Measurements from ENCODE around the gene IER2.
"Not testable (repeated sequence)": the region's sequence is repeated elsewhere in the genome, so short reads cannot be mapped to it uniquely, and the experiment has no call there.

Gene IER2

DNA sequence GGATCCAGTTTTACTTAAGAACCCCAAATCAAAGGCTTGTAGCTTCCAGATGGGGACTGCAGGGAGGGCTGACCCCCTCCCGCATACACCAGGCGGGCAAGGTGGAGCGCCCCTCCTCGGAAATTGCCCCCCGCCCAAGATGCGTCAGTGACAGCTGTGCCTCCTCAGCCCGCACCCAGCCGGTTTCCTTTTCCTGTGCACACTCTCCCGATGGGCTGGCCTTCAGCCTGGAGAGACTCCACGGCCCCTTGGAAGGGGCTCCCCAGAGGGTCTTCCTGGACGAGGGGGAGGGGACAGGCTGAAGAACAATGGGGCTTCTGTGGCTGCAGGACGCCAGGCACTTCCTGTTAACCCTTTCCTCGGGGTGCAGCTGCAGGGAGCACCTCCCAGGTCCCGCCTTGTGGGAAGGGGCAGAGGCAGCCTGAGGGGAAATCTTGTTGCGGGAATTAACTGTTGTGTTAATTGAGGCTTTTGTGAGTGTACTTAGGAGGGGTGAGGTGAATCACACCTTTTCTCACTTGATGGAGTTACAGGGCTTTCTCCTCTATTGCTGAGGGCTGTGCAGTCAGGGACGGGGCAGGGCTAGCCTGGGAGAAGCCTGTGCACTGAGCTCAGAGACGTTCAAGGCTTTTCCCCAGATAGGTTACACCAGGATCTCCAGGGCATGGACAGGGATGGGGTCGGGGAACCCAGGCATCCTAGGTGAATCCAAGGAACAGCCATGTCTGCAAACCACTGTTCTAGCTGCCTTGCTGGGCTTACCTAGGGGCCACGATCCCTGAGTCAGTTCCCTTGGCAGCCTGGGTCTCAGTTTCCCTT, 14.3 kb downstream of the IER2 start:
- DNase-seq (ENCODE audit: low read depth) = no peak

- no peak for DNase-seq (ENCODE audit: low read depth)
These were observed 15.2 kb downstream of the IER2 start for GRCh38 chr19:13165162-13165997.

DNA sequence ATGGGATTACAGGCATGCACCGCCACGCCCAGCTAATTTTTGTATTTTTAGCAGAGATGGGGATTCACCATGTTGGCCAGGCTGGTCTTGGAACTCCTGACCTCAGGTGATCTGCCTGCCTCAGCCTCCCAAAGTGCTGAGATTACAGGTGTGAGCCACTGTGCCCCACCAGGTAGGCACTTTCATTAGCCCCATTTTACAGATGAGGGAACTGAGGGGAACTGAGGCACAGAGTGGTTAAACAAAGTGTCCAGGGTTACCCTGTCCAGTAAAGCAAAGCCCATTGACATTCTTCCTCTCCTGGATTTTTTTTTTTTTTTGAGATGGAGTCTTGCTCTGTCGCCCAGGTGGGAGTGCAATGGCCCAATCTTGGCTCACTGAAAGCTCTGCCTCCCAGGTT, 15.9 kb downstream of the IER2 start:
- not testable (repeated sequence) for DNase-seq (ENCODE audit: low read depth)

DNA sequence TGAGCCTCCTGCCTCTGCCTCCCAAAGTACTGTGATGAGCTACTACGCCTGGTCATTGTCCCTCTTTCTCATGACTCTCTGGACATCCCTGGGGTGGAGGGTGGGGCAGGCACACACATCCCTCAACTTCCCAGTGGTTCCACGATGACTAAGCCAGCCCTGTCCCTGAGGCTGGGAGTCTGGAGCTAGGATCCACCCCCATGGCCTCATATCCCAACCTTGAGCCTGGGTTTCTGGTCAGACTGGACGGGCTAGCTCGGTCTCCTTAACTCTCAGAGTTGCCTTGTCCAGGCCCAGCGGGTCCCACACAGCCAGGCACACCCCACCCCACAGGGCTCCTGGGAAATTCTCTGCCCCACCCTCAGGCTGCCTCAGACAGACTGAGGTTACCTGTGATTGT, 19.6 kb downstream of the IER2 start:
- DNase-seq (ENCODE audit: low read depth) = no peak

GRCh38 chr19:13171146-13171545, 20.9 kb downstream of the IER2 start:
- no peak for DNase-seq (ENCODE audit: low read depth)

- peak; percentile 75 for DNase-seq (ENCODE audit: low read depth)
These were observed 22.3 kb downstream of the IER2 start for GRCh38 chr19:13172346-13173138.

- DNase-seq (ENCODE audit: low read depth) = no peak
These were observed 23.0 kb downstream of the IER2 start for GRCh38 chr19:13173139-13173737.

- no peak for DNase-seq (ENCODE audit: low read depth)
These were observed 26.1 kb downstream of the IER2 start for GRCh38 chr19:13176345-13176744.

DNA sequence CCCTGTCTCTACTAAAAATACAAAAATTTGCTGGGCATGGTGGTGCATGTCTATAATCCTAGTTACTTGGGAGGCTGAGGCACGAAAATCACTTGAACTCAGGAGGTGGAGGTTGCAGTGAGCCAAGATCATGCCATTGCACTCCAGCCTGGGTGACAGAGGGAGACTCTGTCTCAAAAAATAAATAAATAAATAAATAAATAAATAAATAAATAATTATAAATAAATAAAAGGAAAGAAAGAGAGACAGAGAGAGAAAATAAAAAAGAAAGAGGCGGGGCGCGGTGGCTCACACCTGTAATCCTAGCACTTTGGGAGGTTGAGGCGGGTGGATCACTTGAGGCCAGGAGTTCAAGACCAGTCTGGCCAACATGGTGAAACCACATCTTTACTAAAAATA, 27.4 kb downstream of the IER2 start:
- DNase-seq (ENCODE audit: low read depth) = not testable (repeated sequence)

GRCh38 chr19:13178291-13178690, 28.1 kb downstream of the IER2 start:
- DNase-seq (ENCODE audit: low read depth) = not testable (repeated sequence)

GRCh38 chr19:13181747-13182388, 31.7 kb downstream of the IER2 start:
- DNase-seq (ENCODE audit: low read depth) = no peak

DNA sequence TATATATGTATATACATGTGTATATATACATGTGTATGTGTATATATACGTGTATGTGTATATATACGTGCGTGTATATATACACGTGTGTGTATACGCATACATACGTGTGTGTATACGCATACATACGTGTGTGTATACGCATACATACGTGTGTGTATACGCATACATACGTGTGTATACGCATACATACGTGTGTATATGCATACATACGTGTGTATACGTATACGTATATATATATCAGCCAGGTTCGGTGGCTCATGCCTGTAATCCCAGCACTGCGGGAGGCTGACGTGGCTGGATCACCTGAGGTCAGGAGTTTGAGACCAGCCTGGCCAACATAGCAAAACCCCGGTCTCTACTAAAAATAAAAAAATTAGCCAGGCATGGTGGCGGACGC, 34.7 kb downstream of the IER2 start:
- DNase-seq (ENCODE audit: low read depth) = not testable (repeated sequence)

DNA sequence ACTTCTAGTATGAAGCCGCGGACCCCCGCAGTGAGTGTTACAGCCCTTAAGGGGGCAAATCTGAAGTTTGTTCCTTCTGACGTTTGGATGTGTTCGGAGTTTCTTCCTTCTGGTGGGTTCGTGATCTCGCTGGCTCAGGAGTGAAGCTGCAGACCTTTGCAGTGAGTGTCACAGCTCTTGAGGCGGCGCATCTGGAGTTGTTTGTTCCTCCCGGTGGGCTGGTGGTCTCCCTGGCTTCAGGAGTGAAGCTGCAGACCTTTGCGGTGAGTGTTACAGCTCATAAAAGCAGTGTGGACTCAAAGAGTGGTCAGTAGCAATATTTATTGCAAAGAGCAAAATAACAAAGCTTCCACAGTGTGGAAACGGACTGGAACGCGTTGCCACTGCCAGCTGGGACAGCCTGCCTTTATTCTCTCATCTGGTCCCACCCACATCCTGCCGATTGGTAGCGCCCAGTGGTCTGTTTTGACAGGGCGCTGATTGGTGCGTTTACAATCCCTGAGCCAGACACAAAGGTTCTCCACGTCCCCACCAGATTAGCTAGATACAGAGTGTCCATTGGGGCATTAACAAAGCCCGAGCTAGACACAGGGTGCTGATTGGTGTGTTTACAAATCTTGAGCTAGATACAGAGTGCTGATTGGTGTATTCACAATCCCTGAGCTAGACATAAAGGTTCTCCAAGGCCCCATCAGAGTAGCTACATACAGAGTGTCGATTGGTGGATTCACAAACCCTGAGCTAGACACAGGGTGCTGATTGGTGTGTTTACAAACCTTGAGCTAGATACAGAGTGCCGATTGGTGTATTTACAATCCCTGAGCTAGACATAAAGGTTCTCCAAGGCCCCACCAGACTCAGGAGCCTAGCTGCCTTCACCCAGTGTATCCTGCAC, 35.8 kb downstream of the IER2 start:
- not testable (repeated sequence) for DNase-seq (ENCODE audit: low read depth)

DNA sequence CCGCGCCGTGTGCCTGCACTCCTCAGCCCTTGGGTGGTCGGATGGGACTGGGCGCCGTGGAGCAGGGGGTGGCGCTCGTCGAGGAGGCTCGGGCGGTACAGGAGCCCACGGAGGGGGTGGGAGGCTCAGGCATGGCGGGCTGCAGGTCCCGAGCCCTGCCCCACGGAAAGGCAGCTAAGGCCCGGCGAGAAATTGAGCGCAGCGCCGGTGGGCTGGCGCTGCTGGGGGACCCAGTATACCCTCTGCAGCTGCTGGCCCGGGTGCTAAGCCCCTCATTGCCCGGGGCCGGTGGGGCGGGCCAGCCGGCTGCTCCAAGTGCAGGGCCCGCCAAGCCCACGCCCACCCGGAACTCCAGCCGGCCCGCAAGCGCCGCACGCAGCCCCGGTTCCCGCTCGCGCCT, 36.5 kb downstream of the IER2 start:
- not testable (repeated sequence) for DNase-seq (ENCODE audit: low read depth)

- DNase-seq (ENCODE audit: low read depth) = no peak
These were observed 37.2 kb downstream of the IER2 start for GRCh38 chr19:13187419-13187818.

- no peak for DNase-seq (ENCODE audit: low read depth)
These were observed 39.4 kb downstream of the IER2 start for GRCh38 chr19:13189600-13189999.

DNA sequence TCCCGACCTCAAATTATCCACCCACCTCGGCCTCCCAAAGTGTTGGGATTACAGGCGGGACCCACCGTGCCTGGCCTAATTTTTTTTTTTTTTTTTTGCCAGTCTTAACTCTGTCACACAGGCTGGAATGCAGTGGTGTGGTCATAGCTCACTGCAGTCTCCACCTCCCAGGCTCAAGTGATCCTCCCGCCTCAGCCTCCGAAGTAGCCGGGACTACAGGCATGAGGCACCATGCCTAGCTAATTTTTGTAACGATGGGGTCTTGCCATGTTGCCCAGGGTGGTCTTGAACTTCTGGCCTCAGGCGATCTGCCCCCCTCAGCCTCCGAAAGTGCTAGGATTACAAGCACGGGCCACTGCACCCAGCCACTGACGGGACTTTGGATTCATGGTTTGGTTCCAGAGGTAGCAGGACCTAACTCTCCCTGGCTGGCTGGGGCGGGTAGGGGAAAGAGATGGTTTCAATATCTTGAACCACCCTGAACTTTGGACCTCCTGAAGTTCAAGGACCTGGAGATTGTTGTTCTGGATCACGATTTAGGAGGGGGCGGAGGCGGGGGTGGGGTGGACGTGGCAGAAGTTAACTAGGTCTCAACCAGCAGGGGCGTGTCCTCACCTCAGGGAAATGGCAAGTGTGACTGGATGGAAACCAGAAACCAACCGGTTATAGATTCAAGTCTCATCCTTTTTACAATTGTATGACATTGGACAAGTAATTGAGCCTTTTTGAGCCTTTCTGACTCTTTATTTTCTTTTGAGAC, 40.8 kb downstream of the IER2 start:
- DNase-seq (ENCODE audit: low read depth) = no peak

- no peak for DNase-seq (ENCODE audit: low read depth)
These were observed 45.5 kb downstream of the IER2 start for GRCh38 chr19:13195678-13196077.

DNA sequence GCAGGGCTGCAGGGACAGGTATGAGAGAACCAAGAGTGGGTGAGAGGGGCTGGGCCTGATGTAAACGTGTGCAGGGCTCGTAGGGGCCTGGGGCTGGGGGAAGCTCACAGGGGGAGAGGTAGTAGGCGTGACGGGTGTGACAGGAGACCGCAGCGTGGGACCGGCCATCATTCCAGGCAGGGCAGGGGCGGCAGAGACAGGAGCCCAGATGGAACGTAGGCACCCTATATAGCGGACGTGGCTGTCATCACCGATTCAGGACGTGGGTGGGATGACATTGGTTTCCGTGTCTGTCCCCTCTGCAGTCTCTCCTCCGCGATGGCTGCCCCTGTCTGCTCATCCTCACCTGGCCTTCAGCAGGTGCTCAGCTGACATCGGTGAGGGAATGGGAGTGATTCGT, 48.4 kb downstream of the IER2 start:
- DNase-seq (ENCODE audit: low read depth) = no peak

DNA sequence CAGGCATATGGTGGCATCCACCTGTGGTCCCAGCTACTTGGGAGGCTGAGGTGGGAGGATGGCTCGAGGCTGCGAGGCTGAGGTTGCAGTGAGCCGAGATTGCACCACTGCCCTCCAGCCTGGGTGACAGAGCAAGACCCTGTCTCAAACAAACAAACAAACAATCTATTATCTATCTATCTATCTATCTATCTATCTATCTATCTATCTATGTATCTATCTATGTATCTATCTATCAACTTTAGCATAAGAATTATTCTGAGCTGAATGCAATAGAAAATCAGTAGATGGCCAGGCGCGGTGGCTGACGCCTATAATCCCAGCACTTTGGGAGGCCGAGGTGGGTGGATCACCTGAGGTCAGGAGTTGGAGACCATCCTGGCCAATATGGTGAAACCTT, 51.9 kb downstream of the IER2 start:
- DNase-seq (ENCODE audit: low read depth) = not testable (repeated sequence)
